Activated CD4-positive, alpha-beta T cell treated with anti-CD3 and anti-CD28 coated beads, Interleukin-2, amount 10 ng/mL, durations not matched to agents 24 days and 14 days (primary cell): ENCODE results near the gene ZNF469. TPM values are rescaled to one million over a fixed set of nuclear protein-coding genes. Genes with fewer than 3 reads are reported as not detected.

ENCODE experiments used
- DNase-seq: peaks from one replicate; pipeline ENCODE4 v3.0.0; 2022
- H3K27ac Mint-ChIP-seq: one replicate; pipeline ENCODE4 v1.8.0; 2022; ENCODE audit warnings: mild to moderate bottlenecking, mixed read lengths
- H3K27me3 Mint-ChIP-seq: one replicate; pipeline ENCODE4 v1.8.0; 2022; ENCODE audit warnings: mixed read lengths
- H3K36me3 Mint-ChIP-seq: one replicate; pipeline ENCODE4 v1.8.0; 2022; ENCODE audit warnings: low read depth, mild to moderate bottlenecking, mixed read lengths
- H3K4me1 Mint-ChIP-seq: one replicate; pipeline ENCODE4 v1.8.0; 2021; ENCODE audit warnings: mixed read lengths
- H3K4me3 Mint-ChIP-seq: one replicate; pipeline ENCODE4 v1.8.0; 2022; ENCODE audit warnings: mild to moderate bottlenecking, moderate library complexity, mixed read lengths
- H3K9me3 Mint-ChIP-seq: one replicate; pipeline ENCODE4 v1.8.0; 2021; ENCODE audit warnings: mixed read lengths
- intact Hi-C: fragments of 100-400 bp; cut with micrococcal nuclease; formaldehyde crosslinking; loops from one replicate; pipeline ENCODE4 v1.15.1; 2023
- total RNA-seq: library from RNA; stranded (reverse); gene quantifications from 2 replicates; pipeline ENCODE4 v1.2.3, GENCODE V29; 2022

ZNF469 gene
- total RNA-seq, 1 donor from 2014 or later = 0.63 TPM

- Mint-ChIP-seq H3K9me3 (no peaks in the 10 kb centered on the region), H3K4me3 (no peak overlapping the region), H3K36me3 (no peaks in the 10 kb centered on the region), H3K27me3 (no peaks in the 10 kb centered on the region), H3K27ac (no peak overlapping the region), H3K4me1 (no peaks in the 10 kb centered on the region)
- intact Hi-C loops = no loop called here
- no peak for DNase-seq
These were observed 33.1 kb downstream of the ZNF469 start for GRCh38 chr16:88415713-88416323.

GRCh38 chr16:88416686-88417085 lies 33.9 kb downstream of the ZNF469 start:
- no peaks in the 10 kb centered on the region for H3K36me3 Mint-ChIP-seq
- H3K27ac Mint-ChIP-seq = no peak overlapping the region
- H3K4me1 Mint-ChIP-seq = no peaks in the 10 kb centered on the region
- H3K9me3 Mint-ChIP-seq = no peaks in the 10 kb centered on the region
- DNase-seq = no peak
- H3K27me3 Mint-ChIP-seq = no peaks in the 10 kb centered on the region
- no peak overlapping the region for H3K4me3 Mint-ChIP-seq
- intact Hi-C loops = no loop called here

GRCh38 chr16:88417684-88418476 lies 35.1 kb downstream of the ZNF469 start:
- H3K4me1 Mint-ChIP-seq = no peaks in the 10 kb centered on the region
- intact Hi-C loops = no loop called here

GRCh38 chr16:88418869-88419268 lies 36.1 kb downstream of the ZNF469 start:
- no peaks in the 10 kb centered on the region for H3K9me3 Mint-ChIP-seq
- no peaks in the 10 kb centered on the region for H3K36me3 Mint-ChIP-seq
- DNase-seq = no peak
- H3K27ac Mint-ChIP-seq = no peak overlapping the region
- H3K27me3 Mint-ChIP-seq = peaks cover under 1% of the 10 kb centered on the region
- no peak overlapping the region for H3K4me3 Mint-ChIP-seq
- no peaks in the 10 kb centered on the region for H3K4me1 Mint-ChIP-seq
- intact Hi-C loops = no loop called here

More at GRCh38 chr16:88417684-88418476, 35.1 kb downstream of the ZNF469 start:
- Mint-ChIP-seq H3K36me3 (no peaks in the 10 kb centered on the region), H3K4me3 (no peak overlapping the region), H3K27ac (no peak overlapping the region), H3K9me3 (no peaks in the 10 kb centered on the region), H3K27me3 (no peaks in the 10 kb centered on the region)
- no peak for DNase-seq

GRCh38 chr16:88419790-88420189 lies 37.0 kb downstream of the ZNF469 start:
- no peak overlapping the region for H3K4me3 Mint-ChIP-seq
- no peak for DNase-seq
- intact Hi-C loops = no loop called here
- no peak overlapping the region for H3K27ac Mint-ChIP-seq
- H3K9me3 Mint-ChIP-seq = no peaks in the 10 kb centered on the region
- H3K36me3 Mint-ChIP-seq = no peaks in the 10 kb centered on the region
- peaks cover 5% of the 10 kb centered on the region for H3K27me3 Mint-ChIP-seq
- H3K4me1 Mint-ChIP-seq = no peaks in the 10 kb centered on the region

GRCh38 chr16:88420496-88420895 lies 37.7 kb downstream of the ZNF469 start:
- Mint-ChIP-seq H3K9me3 (no peaks in the 10 kb centered on the region), H3K4me1 (no peaks in the 10 kb centered on the region), H3K27me3 (peaks cover 10% of the 10 kb centered on the region), H3K4me3 (no peak overlapping the region), H3K36me3 (no peaks in the 10 kb centered on the region), H3K27ac (no peak overlapping the region)
- intact Hi-C loops = no loop called here
- DNase-seq = no peak

GRCh38 chr16:88421301-88421700 lies 38.5 kb downstream of the ZNF469 start:
- Mint-ChIP-seq H3K27ac (no peak overlapping the region), H3K36me3 (no peaks in the 10 kb centered on the region), H3K9me3 (no peaks in the 10 kb centered on the region)

GRCh38 chr16:88421871-88422433 lies 39.2 kb downstream of the ZNF469 start:
- Mint-ChIP-seq H3K27me3 (peaks cover 10% of the 10 kb centered on the region), H3K9me3 (no peaks in the 10 kb centered on the region), H3K4me1 (no peaks in the 10 kb centered on the region), H3K27ac (no peak overlapping the region), H3K4me3 (no peak overlapping the region), H3K36me3 (no peaks in the 10 kb centered on the region)
- no peak for DNase-seq
- intact Hi-C loops = no loop called here

More at GRCh38 chr16:88421301-88421700, 38.5 kb downstream of the ZNF469 start:
- H3K27me3 Mint-ChIP-seq = peaks cover 10% of the 10 kb centered on the region
- DNase-seq = no peak
- intact Hi-C loops = no loop called here
- no peaks in the 10 kb centered on the region for H3K4me1 Mint-ChIP-seq
- H3K4me3 Mint-ChIP-seq = no peak overlapping the region

GRCh38 chr16:88422733-88423447 lies 40.1 kb downstream of the ZNF469 start:
- Mint-ChIP-seq H3K27me3 (peaks cover 10% of the 10 kb centered on the region), H3K4me1 (no peaks in the 10 kb centered on the region), H3K4me3 (no peak overlapping the region), H3K9me3 (no peaks in the 10 kb centered on the region), H3K36me3 (no peaks in the 10 kb centered on the region), H3K27ac (no peak overlapping the region)
- no peak for DNase-seq
- intact Hi-C loops = no loop called here

- H3K36me3 Mint-ChIP-seq = no peaks in the 10 kb centered on the region
- H3K4me3 Mint-ChIP-seq = no peak overlapping the region
- H3K27me3 Mint-ChIP-seq = peaks cover 10% of the 10 kb centered on the region
- no peak overlapping the region for H3K27ac Mint-ChIP-seq
- no peaks in the 10 kb centered on the region for H3K4me1 Mint-ChIP-seq
- no peaks in the 10 kb centered on the region for H3K9me3 Mint-ChIP-seq
- intact Hi-C loops = no loop called here
- DNase-seq = no peak
These were observed 40.7 kb downstream of the ZNF469 start for GRCh38 chr16:88423448-88423850.

- Mint-ChIP-seq H3K27ac (no peak overlapping the region), H3K36me3 (no peaks in the 10 kb centered on the region), H3K27me3 (peaks cover 11% of the 10 kb centered on the region), H3K4me3 (no peak overlapping the region), H3K9me3 (no peaks in the 10 kb centered on the region), H3K4me1 (no peaks in the 10 kb centered on the region)
- intact Hi-C loops = no loop called here
- DNase-seq = no peak
These were observed 42.0 kb downstream of the ZNF469 start for GRCh38 chr16:88424587-88425235.

GRCh38 chr16:88426018-88426417 lies 43.3 kb downstream of the ZNF469 start:
- Mint-ChIP-seq H3K27ac (no peak overlapping the region), H3K27me3 (peaks cover 13% of the 10 kb centered on the region), H3K36me3 (no peaks in the 10 kb centered on the region), H3K4me1 (no peaks in the 10 kb centered on the region), H3K9me3 (no peaks in the 10 kb centered on the region), H3K4me3 (no peak overlapping the region)
- intact Hi-C loops = no loop called here
- DNase-seq = no peak

GRCh38 chr16:88427376-88427775 lies 44.6 kb downstream of the ZNF469 start:
- intact Hi-C loops = no loop called here
- peaks cover 2% of the 10 kb centered on the region for H3K4me1 Mint-ChIP-seq
- H3K27me3 Mint-ChIP-seq = peaks cover 20% of the 10 kb centered on the region
- H3K36me3 Mint-ChIP-seq = no peaks in the 10 kb centered on the region
- no peak for DNase-seq
- H3K27ac Mint-ChIP-seq = no peak overlapping the region
- H3K9me3 Mint-ChIP-seq = no peaks in the 10 kb centered on the region
- H3K4me3 Mint-ChIP-seq = no peak overlapping the region
